Measurements from ENCODE around the gene SEC24C.
"Not testable (repeated sequence)": the region's sequence is repeated elsewhere in the genome, so short reads cannot be mapped to it uniquely, and the experiment has no call there.

SEC24C gene

GRCh38 chr10:73713912-73714311 lies 30.3 kb upstream of the SEC24C start:
- not testable (repeated sequence) for H3K9ac ChIP-seq (ENCODE audit: low read depth, low read length)

GRCh38 chr10:73714483-73714882 lies 29.7 kb upstream of the SEC24C start:
- H3K9me3 ChIP-seq (replicated peaks; ENCODE audit: low read length); H3K4me1 ChIP-seq (ENCODE audit: control insufficient read depth, insufficient read depth, low read length); H3K4me3 ChIP-seq (ENCODE audit: low read length); H3K4me2 ChIP-seq (ENCODE audit: low read length); H3K27me3 ChIP-seq (ENCODE audit: control insufficient read depth, insufficient read depth, low read length); H3K9ac ChIP-seq (ENCODE audit: low read depth, low read length): not testable (repeated sequence)
- H3K36me3 ChIP-seq (ENCODE audit: insufficient read depth, low read length): peaks cover 28% of the 10 kb centered on the region

More at GRCh38 chr10:73713912-73714311, 30.3 kb upstream of the SEC24C start:
- H3K9me3 ChIP-seq (replicated peaks; ENCODE audit: low read length); H3K27me3 ChIP-seq (ENCODE audit: control insufficient read depth, insufficient read depth, low read length); H3K4me1 ChIP-seq (ENCODE audit: control insufficient read depth, insufficient read depth, low read length); H3K4me3 ChIP-seq (ENCODE audit: low read length); H3K4me2 ChIP-seq (ENCODE audit: low read length): not testable (repeated sequence)
- H3K36me3 ChIP-seq (ENCODE audit: insufficient read depth, low read length): peaks cover 22% of the 10 kb centered on the region

- H3K4me3 ChIP-seq (ENCODE audit: low read length); H3K9me3 ChIP-seq (replicated peaks; ENCODE audit: low read length); H3K4me2 ChIP-seq (ENCODE audit: low read length); H3K9ac ChIP-seq (ENCODE audit: low read depth, low read length); H3K4me1 ChIP-seq (ENCODE audit: control insufficient read depth, insufficient read depth, low read length); H3K27me3 ChIP-seq (ENCODE audit: control insufficient read depth, insufficient read depth, low read length): not testable (repeated sequence)
- peaks cover 30% of the 10 kb centered on the region for H3K36me3 ChIP-seq (ENCODE audit: insufficient read depth, low read length)
These were observed 28.7 kb upstream of the SEC24C start for GRCh38 chr10:73715179-73716156.

- H3K4me1 ChIP-seq (ENCODE audit: control insufficient read depth, insufficient read depth, low read length): no peaks in the 10 kb centered on the region
- H3K4me3 ChIP-seq (ENCODE audit: low read length): no peak overlapping the region
- no peak overlapping the region for H3K9ac ChIP-seq (ENCODE audit: low read depth, low read length)
- no peaks in the 10 kb centered on the region for H3K9me3 ChIP-seq (replicated peaks; ENCODE audit: low read length)
- H3K4me2 ChIP-seq (ENCODE audit: low read length): no peak overlapping the region
- no peaks in the 10 kb centered on the region for H3K27me3 ChIP-seq (ENCODE audit: control insufficient read depth, insufficient read depth, low read length)
- H3K36me3 ChIP-seq (ENCODE audit: insufficient read depth, low read length): peaks cover 35% of the 10 kb centered on the region
These were observed 27.9 kb upstream of the SEC24C start for GRCh38 chr10:73716251-73716650.

GRCh38 chr10:73717556-73717955 lies 26.6 kb upstream of the SEC24C start:
- no peaks in the 10 kb centered on the region for H3K9me3 ChIP-seq (replicated peaks; ENCODE audit: low read length)
- no peaks in the 10 kb centered on the region for H3K4me1 ChIP-seq (ENCODE audit: control insufficient read depth, insufficient read depth, low read length)
- H3K36me3 ChIP-seq (ENCODE audit: insufficient read depth, low read length): peaks cover 44% of the 10 kb centered on the region
- no peak overlapping the region for H3K9ac ChIP-seq (ENCODE audit: low read depth, low read length)
- H3K27me3 ChIP-seq (ENCODE audit: control insufficient read depth, insufficient read depth, low read length): no peaks in the 10 kb centered on the region
- no peak overlapping the region for H3K4me3 ChIP-seq (ENCODE audit: low read length)
- H3K4me2 ChIP-seq (ENCODE audit: low read length): no peak overlapping the region

- not testable (repeated sequence) for H3K9me3 ChIP-seq (replicated peaks; ENCODE audit: low read length); H3K9ac ChIP-seq (ENCODE audit: low read depth, low read length); H3K4me3 ChIP-seq (ENCODE audit: low read length); H3K4me1 ChIP-seq (ENCODE audit: control insufficient read depth, insufficient read depth, low read length); H3K4me2 ChIP-seq (ENCODE audit: low read length); H3K27me3 ChIP-seq (ENCODE audit: control insufficient read depth, insufficient read depth, low read length)
- H3K36me3 ChIP-seq (ENCODE audit: insufficient read depth, low read length): peaks cover 46% of the 10 kb centered on the region
These were observed 23.6 kb upstream of the SEC24C start for GRCh38 chr10:73720561-73720960.

GRCh38 chr10:73723516-73723915 lies 20.7 kb upstream of the SEC24C start:
- H3K36me3 ChIP-seq (ENCODE audit: insufficient read depth, low read length): peaks cover 46% of the 10 kb centered on the region

GRCh38 chr10:73729781-73730152 lies 14.4 kb upstream of the SEC24C start:
- Histone ChIP-seq H3K9ac (ENCODE audit: low read depth, low read length) (peak overlapping the region; percentile 90), H3K4me2 (ENCODE audit: low read length) (peak overlapping the region; percentile 96), H3K4me3 (ENCODE audit: low read length) (peak overlapping the region; percentile 93), H3K36me3 (ENCODE audit: insufficient read depth, low read length) (peaks cover 36% of the 10 kb centered on the region)
- H3K27me3 ChIP-seq (ENCODE audit: control insufficient read depth, insufficient read depth, low read length); H3K4me1 ChIP-seq (ENCODE audit: control insufficient read depth, insufficient read depth, low read length); H3K9me3 ChIP-seq (replicated peaks; ENCODE audit: low read length): not testable (repeated sequence)

More at GRCh38 chr10:73723516-73723915, 20.7 kb upstream of the SEC24C start:
- no peak overlapping the region for H3K4me3 ChIP-seq (ENCODE audit: low read length)
- no peaks in the 10 kb centered on the region for H3K27me3 ChIP-seq (ENCODE audit: control insufficient read depth, insufficient read depth, low read length)
- no peak overlapping the region for H3K9ac ChIP-seq (ENCODE audit: low read depth, low read length)
- H3K4me1 ChIP-seq (ENCODE audit: control insufficient read depth, insufficient read depth, low read length): no peaks in the 10 kb centered on the region
- H3K9me3 ChIP-seq (replicated peaks; ENCODE audit: low read length): no peaks in the 10 kb centered on the region
- no peak overlapping the region for H3K4me2 ChIP-seq (ENCODE audit: low read length)

GRCh38 chr10:73730153-73730906 lies 13.8 kb upstream of the SEC24C start:
- Histone ChIP-seq H3K9me3 (replicated peaks; ENCODE audit: low read length) (no peaks in the 10 kb centered on the region), H3K36me3 (ENCODE audit: insufficient read depth, low read length) (peaks cover 36% of the 10 kb centered on the region), H3K4me3 (ENCODE audit: low read length) (peak overlapping the region; percentile 93), H3K27me3 (ENCODE audit: control insufficient read depth, insufficient read depth, low read length) (no peaks in the 10 kb centered on the region), H3K9ac (ENCODE audit: low read depth, low read length) (peak overlapping the region; percentile 90), H3K4me2 (ENCODE audit: low read length) (peak overlapping the region; percentile 96), H3K4me1 (ENCODE audit: control insufficient read depth, insufficient read depth, low read length) (peaks cover 8% of the 10 kb centered on the region)

GRCh38 chr10:73731588-73732375 lies 12.4 kb upstream of the SEC24C start:
- Histone ChIP-seq H3K36me3 (ENCODE audit: insufficient read depth, low read length) (peaks cover 29% of the 10 kb centered on the region), H3K4me3 (ENCODE audit: low read length) (peak overlapping the region; percentile 54), H3K4me2 (ENCODE audit: low read length) (peak overlapping the region; percentile 96), H3K27me3 (ENCODE audit: control insufficient read depth, insufficient read depth, low read length) (no peaks in the 10 kb centered on the region), H3K9me3 (replicated peaks; ENCODE audit: low read length) (no peaks in the 10 kb centered on the region), H3K4me1 (ENCODE audit: control insufficient read depth, insufficient read depth, low read length) (peaks cover 8% of the 10 kb centered on the region), H3K9ac (ENCODE audit: low read depth, low read length) (peak overlapping the region; percentile 90)

GRCh38 chr10:73732426-73732825 lies 11.7 kb upstream of the SEC24C start:
- peaks cover 8% of the 10 kb centered on the region for H3K4me1 ChIP-seq (ENCODE audit: control insufficient read depth, insufficient read depth, low read length)
- H3K9ac ChIP-seq (ENCODE audit: low read depth, low read length): no peak overlapping the region
- peaks cover 25% of the 10 kb centered on the region for H3K36me3 ChIP-seq (ENCODE audit: insufficient read depth, low read length)
- H3K9me3 ChIP-seq (replicated peaks; ENCODE audit: low read length): no peaks in the 10 kb centered on the region
- H3K4me3 ChIP-seq (ENCODE audit: low read length): no peak overlapping the region
- H3K27me3 ChIP-seq (ENCODE audit: control insufficient read depth, insufficient read depth, low read length): no peaks in the 10 kb centered on the region
- no peak overlapping the region for H3K4me2 ChIP-seq (ENCODE audit: low read length)

All from skeletal muscle satellite cell (primary cell).